WI38 (cell line): ENCODE results near the gene CPNE2.

Experiments used
- H3K4me3 ChIP-seq: 2 replicates; pipeline ENCODE4 v1.5.1; 2011; ENCODE audit warnings: low read depth, mild to moderate bottlenecking, control low read depth, low read length
- CTCF ChIP-seq: IDR thresholded peaks from 2 replicates; pipeline ENCODE4 v1.5.1; 2012; ENCODE audit warnings: low read depth, mild to moderate bottlenecking, control low read depth, low read length

Gene CPNE2

GRCh38 chr16:57192146-57192545, 99.8 kb downstream of the CPNE2 start:
- no peak for TF ChIP-seq CTCF
- H3K4me3 ChIP-seq: no peak overlapping the region

DNA sequence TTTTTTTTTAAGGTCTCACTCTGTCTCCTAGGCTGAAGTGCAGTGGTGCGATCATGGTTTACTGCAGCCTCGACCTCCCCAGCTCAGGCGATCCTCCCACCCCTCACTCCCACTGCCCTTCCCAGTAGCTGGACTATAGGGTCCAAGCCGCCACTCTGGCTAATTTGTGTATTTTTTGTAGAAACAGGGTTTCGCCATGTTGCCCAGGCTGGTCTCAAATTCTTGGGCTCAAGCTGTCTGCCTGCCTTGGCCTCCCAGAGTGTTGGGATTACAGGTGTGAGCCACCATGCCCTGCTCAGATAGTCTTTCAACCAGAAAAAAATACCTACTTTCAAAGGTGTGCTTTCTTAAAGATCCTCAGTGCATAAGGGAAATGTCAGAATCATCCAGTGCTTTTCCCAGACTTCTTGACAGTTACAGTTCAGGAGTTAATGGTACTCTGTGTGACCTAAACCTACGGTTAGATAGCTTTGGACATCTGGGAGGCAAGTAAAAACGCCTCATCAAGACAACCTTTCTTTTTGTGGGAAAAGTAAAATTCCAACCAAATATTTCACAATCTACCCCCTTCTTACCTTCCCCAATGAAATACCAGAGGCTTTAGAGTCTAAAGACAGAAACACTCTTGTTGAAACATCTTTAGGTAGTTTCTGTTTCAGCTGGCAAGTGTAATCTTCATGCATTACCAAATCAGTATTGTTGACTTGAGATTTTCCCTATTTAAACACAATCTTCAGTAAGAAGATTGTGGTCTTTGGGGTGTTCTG, 100.5 kb downstream of the CPNE2 start:
- no peak for TF ChIP-seq CTCF
- H3K4me3 ChIP-seq: peak overlapping the region; percentile 1; the same call in 1 of the 2 replicates

GRCh38 chr16:57194512-57194911, 102.1 kb downstream of the CPNE2 start:
- TF ChIP-seq CTCF: no peak
- peak overlapping the region; percentile 14; the same call in 1 of the 2 replicates for H3K4me3 ChIP-seq

GRCh38 chr16:57196286-57196685, 103.9 kb downstream of the CPNE2 start:
- no peak for TF ChIP-seq CTCF
- H3K4me3 ChIP-seq: no peak overlapping the region

- no peak overlapping the region for H3K4me3 ChIP-seq
- TF ChIP-seq CTCF: no peak
These were observed 104.4 kb downstream of the CPNE2 start for GRCh38 chr16:57196753-57197152.
